HepG2 (cell line): Measurements from ENCODE around the gene ABCB6. TPM values are rescaled to one million over a fixed set of nuclear protein-coding genes. Genes with fewer than 3 reads are reported as not detected.

Source experiments
- ATAC-seq: fragments of 200-7000 bp; cut with Tn5 transposase; 3 replicates; pipeline ENCODE4 v1.9.1; 2020; ENCODE audit warnings: mild to moderate bottlenecking, moderate library complexity
- BruUV-seq: library from RNA; stranded (reverse); fragments of 400-500 nt; replicated peaks from 2 replicates; lab custom pipeline; 2021; lab: Mats Ljungman, UMichigan
- CTCF ChIA-PET: fragments of 300-600 bp; formaldehyde crosslinking; extraction: SDS; loops from one replicate; lab custom pipeline; 2021; ENCODE audit warnings: low total read pairs, inconsistent platforms, low intra/inter-chr PET ratio; lab: Yijun Ruan, JAX
- POLR2A ChIA-PET: fragments of 350-600 bp; sonication (Branson Sonifier 250); formaldehyde crosslinking; loops from one replicate; lab custom pipeline; 2020; ENCODE audit warnings: antibody characterized with exemption, inconsistent platforms; lab: Yijun Ruan, JAX
- DNase-seq: peaks from one replicate; pipeline ENCODE4 v3.0.0-alpha.2; 2015; ENCODE audit warnings: low spot score
- FAIRE-seq: peaks from 3 replicates; lab custom pipeline; 2011; peaks lifted over from hg19 to GRCh38; lab: Jason Lieb, UNC
- H2AFZ ChIP-seq: one replicate; pipeline ENCODE4 v1.6.1; 2011; ENCODE audit warnings: low read length, inconsistent platforms
- H3K27ac ChIP-seq: fragments of 300-600 bp; 3 replicates; pipeline ENCODE4 v1.8.0; 2011; ENCODE audit warnings: mixed run types, mild to moderate bottlenecking, mixed read lengths, low read length, inconsistent platforms; ENCODE audit not compliant: insufficient read depth; ENCODE audit errors: extremely low read length
- H3K27me3 ChIP-seq, 2 experiments: fragments of 200-600 bp in 1 of 2; 2 replicates in 1 of 2; 3 replicates in 1 of 2; pipeline versions ENCODE4 v1.6.0 to v1.8.0; 2011; ENCODE audit warnings: low read length in 2 of 2, mild to moderate bottlenecking in 2 of 2, moderate library complexity in 2 of 2, inconsistent platforms in 1 of 2; ENCODE audit not compliant: insufficient read depth in 2 of 2, control insufficient read depth in 1 of 2
- H3K36me3 ChIP-seq, 2 experiments: fragments of 200-600 bp in 1 of 2; replicated peaks in 1 of 2; 2 replicates in 1 of 2; 3 replicates in 1 of 2; pipeline versions ENCODE4 v1.5.1 to v1.8.0; 2011; ENCODE audit warnings: low read length in 2 of 2, inconsistent platforms in 1 of 2; ENCODE audit not compliant: insufficient read depth in 2 of 2, control insufficient read depth in 1 of 2
- H3K4me1 ChIP-seq: 2 replicates; pipeline ENCODE4 v1.5.1; 2012; ENCODE audit warnings: low read length, inconsistent platforms; ENCODE audit not compliant: insufficient read depth
- H3K4me2 ChIP-seq: 2 replicates; pipeline ENCODE4 v1.6.0; 2011; ENCODE audit warnings: low read depth, low read length, inconsistent platforms
- H3K4me3 ChIP-seq, 3 experiments: fragments of 200-600 bp in 1 of 3; sonication (generic), shearing (Covaris generic) in 1 of 3; replicated peaks in 1 of 3; 2 replicates each; pipeline ENCODE4 v1.5.1; 2011 to 2016; ENCODE audit warnings: low read length in 3 of 3, inconsistent platforms in 2 of 3, low read depth in 2 of 3, mild to moderate bottlenecking in 2 of 3, control low read depth in 1 of 3, mixed read lengths in 1 of 3; ENCODE audit not compliant: insufficient read depth in 1 of 3
- H3K79me2 ChIP-seq: one replicate; pipeline ENCODE4 v1.6.1; 2011; ENCODE audit warnings: low read length, inconsistent platforms; ENCODE audit not compliant: insufficient read depth
- H3K9ac ChIP-seq: 2 replicates; pipeline ENCODE4 v1.6.0; 2011; ENCODE audit warnings: mild to moderate bottlenecking, low read depth, low read length, inconsistent platforms; ENCODE audit not compliant: insufficient read depth
- H3K9me3 ChIP-seq: 2 replicates; pipeline ENCODE4 v1.5.1; 2012; ENCODE audit warnings: mild to moderate bottlenecking, low read length
- H4K20me1 ChIP-seq: 2 replicates; pipeline ENCODE4 v1.6.0; 2011; ENCODE audit warnings: inconsistent platforms, mild to moderate bottlenecking, low read length, moderate library complexity; ENCODE audit not compliant: insufficient read depth
- ASH2L ChIP-seq: fragments of 300-600, 200-600 bp; sonication (generic); IDR thresholded peaks from 2 replicates; pipeline ENCODE4 v1.7.0; 2017; ENCODE audit warnings: low read depth, mild to moderate bottlenecking, moderate library complexity, mixed read lengths, low read length; ENCODE audit not compliant: insufficient read length
- CSRNP2 ChIP-seq: sonication (generic); formaldehyde crosslinking; conservative IDR thresholded peaks from 2 replicates; pipeline ENCODE4 v1.8.0; 2022; ENCODE audit warnings: low read depth, missing genetic modification reagents
- ELF3 ChIP-seq: IDR thresholded peaks from 2 replicates; pipeline ENCODE4 v1.6.1; 2016; ENCODE audit warnings: missing genetic modification reagents, missing compliant biosample characterization
- HIVEP1 ChIP-seq: sonication (generic); formaldehyde crosslinking; IDR thresholded peaks from 2 replicates; pipeline ENCODE4 v1.4.0; 2020; ENCODE audit warnings: mild to moderate bottlenecking, missing genetic modification reagents
- MIER3 ChIP-seq: IDR thresholded peaks from 2 replicates; pipeline ENCODE4 v1.6.1; 2016; ENCODE audit warnings: missing compliant biosample characterization, borderline replicate concordance
- NR2C2 ChIP-seq: sonication (generic); formaldehyde crosslinking; IDR thresholded peaks from 2 replicates; pipeline ENCODE4 v1.4.0; 2020; ENCODE audit warnings: missing genetic modification reagents, mild to moderate bottlenecking, moderate library complexity, borderline replicate concordance
- RARA ChIP-seq: IDR thresholded peaks from 2 replicates; pipeline ENCODE4 v1.6.1; 2016; ENCODE audit warnings: missing genetic modification reagents, missing compliant biosample characterization
- SRY ChIP-seq: sonication (generic); formaldehyde crosslinking; IDR thresholded peaks from 2 replicates; pipeline ENCODE4 v1.8.0; 2022; ENCODE audit warnings: mild to moderate bottlenecking, missing genetic modification reagents
- U2AF1 ChIP-seq: fragments of 200-400 bp; formaldehyde crosslinking; optimal IDR thresholded peaks from 2 replicates; pipeline ENCODE3; 2017; ENCODE audit warnings: mild to moderate bottlenecking, low read depth, low read length
- USF2 ChIP-seq, 2 experiments: sonication (generic) in 1 of 2; formaldehyde crosslinking in 1 of 2; IDR thresholded peaks; 2 replicates each; pipeline versions ENCODE4 v1.5.1 to v1.6.1; 2011 to 2020; ENCODE audit warnings: borderline replicate concordance in 1 of 2, low read depth in 1 of 2, low read length in 1 of 2, mild to moderate bottlenecking in 1 of 2, missing genetic modification reagents in 1 of 2, moderate library complexity in 1 of 2
- WIZ ChIP-seq: sonication (generic); formaldehyde crosslinking; IDR thresholded peaks from 2 replicates; pipeline ENCODE4 v1.5.1; 2020; ENCODE audit warnings: mild to moderate bottlenecking, missing genetic modification reagents
- ZBTB7A ChIP-seq: sonication (generic); formaldehyde crosslinking; IDR thresholded peaks from 2 replicates; pipeline ENCODE4 v1.8.0; 2022; ENCODE audit warnings: mild to moderate bottlenecking, missing genetic modification reagents
- ZMYM4 ChIP-seq: sonication (generic); formaldehyde crosslinking; IDR thresholded peaks from 2 replicates; pipeline ENCODE4 v1.8.1; 2023; ENCODE audit warnings: mild to moderate bottlenecking, missing genetic modification reagents
- ZNF138 ChIP-seq: sonication (generic); formaldehyde crosslinking; IDR thresholded peaks from 2 replicates; pipeline ENCODE4 v1.5.0; 2020; ENCODE audit warnings: mild to moderate bottlenecking, low read depth, missing genetic modification reagents
- ZNF232 ChIP-seq: sonication (generic); formaldehyde crosslinking; IDR thresholded peaks from 2 replicates; pipeline ENCODE4 v1.4.0; 2020; ENCODE audit warnings: missing genetic modification reagents, borderline replicate concordance
- ZNF597 ChIP-seq: sonication (generic); formaldehyde crosslinking; IDR thresholded peaks from 2 replicates; pipeline ENCODE4 v1.5.0; 2020; ENCODE audit warnings: missing genetic modification reagents
- ZNF850 ChIP-seq: sonication (generic); formaldehyde crosslinking; conservative IDR thresholded peaks from 2 replicates; pipeline ENCODE4 v1.9.0; 2021; ENCODE audit warnings: mild to moderate bottlenecking, missing genetic modification reagents
- ZNF891 ChIP-seq: sonication (generic); formaldehyde crosslinking; IDR thresholded peaks from 2 replicates; pipeline ENCODE4 v1.5.0; 2020; ENCODE audit warnings: mild to moderate bottlenecking, missing genetic modification reagents
- WGBS: methylation state at CpG from one replicate; pipeline ENCODE4 v1.1.6; 2017; ENCODE audit warnings: low lambda C conversion rate; 5-methylcytosine and 5-hydroxymethylcytosine counted together
- in situ Hi-C: cut with HindIII; loops from 2 replicates; pipeline ENCODE4 v1.10.0; 2017; ENCODE audit warnings: low pct_unique_long_range_greater_than_20kb; ENCODE audit not compliant: extremely low pct_ligation_motif_present
- intact Hi-C: fragments of 100-400 bp; cut with micrococcal nuclease; formaldehyde crosslinking; loops from one replicate; pipeline ENCODE4 v1.10.0; 2022; ENCODE audit not compliant: unreplicated experiment
- polyA plus RNA-seq, 8 experiments: library from polyadenylated mRNA; depleted of rRNA in 3 of 8; stranded (reverse) in 7 of 8; unstranded in 1 of 8; fragments of >200 nt; fragmentation: Illumina TruSeq in 4 of 8; extraction: Trizol in 4 of 8; gene quantifications; 2 replicates each; pipeline versions ENCODE4 v1.2.1 to v1.2.3, GENCODE V29; 2011 to 2016; ENCODE audit warnings: low read depth in 4 of 8, missing spikeins in 1 of 8, mixed read lengths in 1 of 8; ENCODE audit not compliant: insufficient read depth in 1 of 8
- total RNA-seq, 5 experiments: library from RNA; depleted of rRNA; stranded (reverse); fragments of >200 nt; fragmentation: Illumina TruSeq; extraction: Trizol; gene quantifications; 2 replicates each; pipeline ENCODE4 v1.2.3, GENCODE V29; 2016; ENCODE audit warnings: low read depth in 1 of 5

ABCB6 gene
- total and polyA plus RNA-seq, 2 of the 13 experiments (the other 11 are each of a cell fraction or from before 2014, with no cell fraction given) = 91.1 to 137 TPM

GRCh38 chr2:219177552-219178376 lies 41.0 kb downstream of the ABCB6 start, which contains the start of gene RETREG2:
RETREG2 (plus strand) TSS chr2:219178275; CDS start chr2:219178353, 78 bp downstream.
- in situ Hi-C loops (no loop called here), intact Hi-C loops (loop anchor here (1.0 to 2.0 kb wide), 3 partner anchors 31 to 121 kb away; partner anchors contain the start of gene ABCB6)
- Histone ChIP-seq H3K9ac (peak within 1 kb of the TSS; percentile 82), H3K9me3 (no peaks in the 10 kb centered on the region), H3K4me1 (peaks cover 37% of the 10 kb centered on the region), H3K27ac (peak within 1 kb of the TSS; percentile 90), H2AFZ (no peak within 1 kb of the TSS), H3K4me2 (peak within 1 kb of the TSS; percentile 100), H4K20me1 (no peaks in the 10 kb centered on the region), H3K4me3 (peak within 1 kb of the TSS; percentile 72 to 87 (median 79)), H3K79me2 (peaks cover 26% of the 10 kb centered on the region), H3K27me3 (no peaks in the 10 kb centered on the region; a peak in 1 of 5 replicates), H3K36me3 (peaks cover 34 to 56% of the 10 kb centered on the region in 2 experiments)
- ChIA-PET POLR2A (interaction anchor here (1.4 to 10.4 kb wide), 9 partner anchors 9 to 176 kb away, joined by 3 to 227 read pairs (median 20); partner anchors contain the start of genes ABCB6, DNAJB2, GLB1L and STK16), CTCF (interaction anchor here (1.7 kb wide), 1 partner anchor 17 kb away, joined by 4 read pairs; the partner anchor contains the start of gene NHEJ1)
- ATAC-seq (peak; percentile 83), FAIRE-seq (peak; percentile 93), DNase-seq (peak; percentile 93)
- BruUV-seq = TSS peak; percentile 61
- under 1% methylated on average over 42 of the region's 67 CpGs for WGBS
- no peak for TF ChIP-seq CSRNP2 (CRISPR knock-in tag)
- TF ChIP-seq RARA (CRISPR knock-in tag) = 0 out of 2 replicates have a peak, but pooled peaks have one; percentile 24
- peak; percentile 91; the same call in 1 of the 2 replicates for TF ChIP-seq ZNF138 (CRISPR knock-in tag)
- TF ChIP-seq MIER3 (CRISPR knock-in tag) = peak; percentile 85
- no peak for TF ChIP-seq U2AF1
- TF ChIP-seq ASH2L = peak; percentile 43
- TF ChIP-seq NR2C2 = peak; percentile 82
- TF ChIP-seq ZBTB7A (CRISPR knock-in tag) = peak; percentile 71; the same call in 1 of the 2 replicates
- TF ChIP-seq ZMYM4 (CRISPR knock-in tag) = peak; percentile 86
- peak; percentile 84 for TF ChIP-seq HIVEP1
- TF ChIP-seq ZNF850 (CRISPR knock-in tag) = no peak
- TF ChIP-seq ZNF232 = no peak
- TF ChIP-seq ZNF891 (CRISPR knock-in tag) = peak; percentile 77; the same call in 1 of the 2 replicates
- peak; percentile 55; the same call in 1 of the 2 replicates for TF ChIP-seq WIZ (CRISPR knock-in tag)
- peak; percentile 82 for TF ChIP-seq ELF3
- peak; percentile 48; the same call in 1 of the 2 replicates for TF ChIP-seq SRY (CRISPR knock-in tag)
- no peak for TF ChIP-seq ZNF597 (CRISPR knock-in tag)
- peak; percentile 99 for TF ChIP-seq USF2 (IDR thresholded peaks at IDR 0.05; ENCODE audit: low read depth, low read length)
- TF ChIP-seq USF2 (CRISPR knock-in tag; IDR thresholded peaks at IDR 0.05; ENCODE audit: borderline replicate concordance) = peak; percentile 96
